GM21367 (cell line): ENCODE data around the gene PTCRA.
A peak's percentile ranks its signal among the peaks of the same experiment; 100 is the strongest.
"Not testable (repeated sequence)": the region's sequence is repeated elsewhere in the genome, so short reads cannot be mapped to it uniquely, and the experiment has no call there.

Source experiments
- ATAC-seq: cut with Tn5 transposase; IDR thresholded peaks from one replicate; pipeline ENCODE4 v1.9.1; 2021; ENCODE audit not compliant: unreplicated experiment

The PTCRA gene

DNA sequence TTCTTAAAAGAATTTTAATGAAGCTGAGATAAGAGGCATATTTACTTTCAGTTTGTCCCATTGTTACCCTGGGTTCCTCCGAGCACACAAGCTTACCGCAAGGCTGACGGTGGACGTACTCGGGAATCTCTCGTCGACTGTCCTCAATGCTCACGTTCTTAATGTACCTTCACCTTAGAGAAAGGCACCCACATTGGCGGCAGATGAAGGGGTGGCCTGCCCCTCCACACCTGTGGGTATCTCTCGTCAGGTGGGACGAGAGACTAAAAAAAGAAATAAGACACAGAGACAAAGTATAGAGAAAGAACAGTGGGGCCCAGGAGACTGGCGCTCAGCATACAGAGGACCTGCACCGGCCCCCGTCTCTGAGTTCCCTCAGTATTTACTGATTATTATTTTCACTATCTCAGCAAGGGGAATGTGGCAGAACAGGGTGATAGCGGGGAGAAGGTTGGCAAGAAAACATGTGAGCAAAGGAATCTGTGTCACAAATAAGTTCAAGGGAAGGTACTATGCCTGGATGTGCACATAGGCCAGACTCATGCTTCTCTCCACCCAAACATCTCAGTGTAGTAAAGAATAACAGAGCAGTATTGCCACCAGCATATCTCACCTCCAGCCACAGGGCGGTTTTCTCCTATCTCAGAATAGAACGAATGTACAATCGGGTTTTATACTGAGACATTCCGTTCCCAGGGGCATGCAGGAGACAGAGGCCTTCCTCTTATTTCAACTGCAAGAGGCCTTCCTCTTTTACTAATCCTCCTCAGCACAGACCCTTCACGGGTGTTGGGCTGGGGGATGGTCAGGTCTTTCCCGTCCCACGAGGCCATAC lies 13.2 kb upstream of the PTCRA start:
- ATAC-seq = not testable (repeated sequence)

GRCh38 chr6:42904467-42904866 lies 11.4 kb upstream of the PTCRA start:
- no peak for ATAC-seq

GRCh38 chr6:42907336-42907735 lies 8.5 kb upstream of the PTCRA start:
- no peak for ATAC-seq

DNA sequence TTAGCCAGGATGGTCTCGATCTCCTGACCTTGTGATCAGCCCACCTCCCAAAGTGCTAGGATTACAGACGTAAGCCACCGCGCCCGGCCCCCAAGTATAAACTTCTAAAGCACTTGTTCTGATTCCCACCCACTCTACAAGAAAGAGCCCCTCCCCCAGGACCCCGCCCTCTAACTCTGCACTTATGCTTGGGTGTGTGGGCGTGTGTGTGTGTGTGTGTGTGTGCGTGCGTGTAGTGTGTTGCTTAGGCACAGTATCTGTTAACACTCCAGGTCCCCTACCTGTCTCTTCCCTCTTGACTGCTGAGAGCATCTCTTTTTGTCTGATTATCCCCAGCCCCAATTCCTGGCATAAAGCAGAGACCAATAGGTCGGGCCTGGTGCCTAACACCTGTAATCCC lies 6.0 kb upstream of the PTCRA start:
- ATAC-seq = no peak

DNA sequence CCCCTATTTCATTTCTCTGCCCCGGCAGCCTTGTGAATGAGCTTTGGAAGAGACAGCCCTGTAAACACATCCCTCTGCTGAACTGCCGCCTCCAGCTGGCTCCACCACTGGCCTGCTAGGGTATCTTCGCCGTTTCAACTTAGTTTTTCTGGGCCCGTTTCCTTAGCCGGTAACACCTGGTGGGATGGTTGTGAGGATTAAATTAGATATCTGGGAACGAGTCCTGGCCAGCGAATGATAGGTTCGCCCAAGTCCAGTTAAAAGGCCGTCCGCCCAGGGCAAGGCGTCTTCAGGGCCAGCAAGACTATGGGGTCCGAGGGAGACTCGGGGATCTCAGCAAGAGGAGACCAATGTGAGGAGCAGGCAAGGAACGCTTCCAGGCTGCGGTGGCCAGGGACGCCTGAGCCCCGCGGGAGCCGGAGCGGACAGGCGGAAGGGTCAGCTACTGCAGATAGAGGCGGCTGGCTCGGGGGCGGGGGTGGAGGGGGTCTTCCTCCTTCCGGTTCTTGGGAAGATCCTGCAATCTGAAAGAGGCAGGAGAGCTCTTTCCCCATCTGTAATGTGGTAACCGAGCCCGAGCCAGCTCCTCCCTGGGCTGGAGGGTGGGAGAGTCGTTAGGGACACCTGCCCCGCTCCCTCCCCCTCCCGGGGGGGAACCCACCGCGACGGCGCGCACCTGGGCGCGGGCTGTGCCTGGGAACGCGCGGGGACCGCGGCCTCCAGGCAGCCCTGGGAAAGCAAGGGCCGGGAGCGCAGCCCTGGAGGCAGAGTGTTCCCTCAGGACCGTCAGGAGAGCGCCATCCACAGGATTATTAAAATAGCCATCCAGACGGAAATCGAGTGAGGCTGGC lies 4.5 kb upstream of the PTCRA start:
- no peak for ATAC-seq

GRCh38 chr6:42914546-42914945 lies 1.3 kb upstream of the PTCRA start:
- ATAC-seq = no peak

DNA sequence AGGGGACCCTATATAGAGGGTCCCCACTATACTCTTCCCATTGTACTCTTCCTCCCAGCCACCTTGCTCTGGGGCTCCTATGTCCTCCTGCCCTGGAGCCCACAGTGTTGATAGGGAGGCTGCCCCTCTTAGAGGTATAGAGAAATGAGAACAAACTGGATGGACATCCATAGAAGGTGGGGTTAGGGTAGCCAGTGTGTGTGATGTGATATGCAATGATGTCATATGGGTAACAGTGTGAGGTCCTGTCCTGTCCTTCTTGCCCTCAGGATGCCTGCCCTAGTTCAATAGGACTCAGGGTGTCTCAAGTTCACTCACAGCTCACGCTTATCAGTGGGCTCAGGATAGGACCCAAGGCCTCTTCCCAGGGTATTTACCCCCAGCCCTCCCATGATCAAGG lies 435 bp downstream of the PTCRA start:
- ATAC-seq = no peak

GRCh38 chr6:42921801-42922200 lies 5.9 kb downstream of the PTCRA start:
- ATAC-seq = no peak

- ATAC-seq = no peak
These were observed 7.8 kb downstream of the PTCRA start for GRCh38 chr6:42923666-42924065.

DNA sequence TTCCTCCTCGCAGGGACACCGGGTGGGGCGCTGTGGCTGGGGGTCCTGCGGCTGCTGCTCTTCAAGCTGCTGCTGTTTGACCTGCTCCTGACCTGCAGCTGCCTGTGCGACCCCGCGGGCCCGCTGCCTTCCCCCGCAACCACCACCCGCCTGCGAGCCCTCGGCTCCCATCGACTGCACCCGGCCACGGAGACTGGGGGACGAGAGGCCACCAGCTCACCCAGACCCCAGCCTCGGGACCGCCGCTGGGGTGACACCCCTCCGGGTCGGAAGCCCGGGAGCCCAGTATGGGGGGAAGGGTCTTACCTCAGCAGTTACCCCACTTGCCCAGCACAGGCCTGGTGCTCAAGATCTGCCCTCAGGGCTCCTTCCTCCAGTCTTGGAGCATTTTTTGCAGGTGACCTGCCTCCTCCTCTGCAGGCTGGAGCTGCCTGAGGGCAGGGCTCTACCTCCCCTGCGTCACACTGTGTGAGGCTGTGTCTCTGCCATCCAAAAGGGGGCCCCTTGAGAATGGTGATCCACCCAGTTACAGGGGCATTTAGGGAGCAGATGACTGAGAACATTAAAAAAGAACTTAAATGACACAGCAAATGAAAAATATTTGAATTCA lies 9.5 kb downstream of the PTCRA start:
- no peak for ATAC-seq

DNA sequence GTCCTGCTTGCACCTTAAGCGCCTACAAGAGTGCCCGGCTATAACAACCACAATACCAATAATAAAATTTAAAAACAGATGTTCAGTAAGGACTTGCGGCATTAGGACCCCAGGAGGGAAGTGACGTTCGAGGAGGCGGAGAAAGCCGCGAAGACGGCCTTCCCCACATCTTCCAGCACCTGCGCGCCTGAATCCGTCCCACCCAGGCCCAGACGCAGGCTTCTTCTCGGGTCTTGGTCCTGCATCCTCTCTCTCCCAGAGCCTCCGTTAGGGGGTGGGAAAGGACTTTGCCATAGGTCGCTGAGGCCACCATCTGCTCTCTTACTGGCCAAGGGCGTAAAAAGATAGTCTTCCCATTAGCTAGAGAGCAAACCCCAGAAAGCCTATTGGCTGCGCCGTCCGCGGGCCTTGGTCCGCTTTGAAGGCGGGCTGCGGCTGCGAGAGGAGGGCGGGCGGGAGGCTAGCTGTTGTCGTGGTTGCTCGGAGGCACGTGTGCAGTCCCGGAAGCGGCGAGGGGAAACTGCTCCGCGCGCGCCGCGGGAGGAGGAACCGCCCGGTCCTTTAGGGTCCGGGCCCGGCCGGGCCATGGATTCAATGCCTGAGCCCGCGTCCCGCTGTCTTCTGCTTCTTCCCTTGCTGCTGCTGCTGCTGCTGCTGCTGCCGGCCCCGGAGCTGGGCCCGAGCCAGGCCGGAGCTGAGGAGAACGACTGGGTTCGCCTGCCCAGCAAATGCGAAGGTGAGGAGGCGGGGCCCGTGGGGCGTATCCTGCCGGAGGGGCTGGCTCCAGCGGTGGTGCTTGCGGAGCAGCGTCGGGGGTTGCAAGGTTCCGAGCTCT lies 13.3 kb downstream of the PTCRA start, which contains the start of gene CNPY3:
CNPY3 (plus strand) TSS at position 495 of the 835 bp plus-strand sequence; CDS start at position 586, 91 bp downstream.
- peak; percentile 66 for ATAC-seq

DNA sequence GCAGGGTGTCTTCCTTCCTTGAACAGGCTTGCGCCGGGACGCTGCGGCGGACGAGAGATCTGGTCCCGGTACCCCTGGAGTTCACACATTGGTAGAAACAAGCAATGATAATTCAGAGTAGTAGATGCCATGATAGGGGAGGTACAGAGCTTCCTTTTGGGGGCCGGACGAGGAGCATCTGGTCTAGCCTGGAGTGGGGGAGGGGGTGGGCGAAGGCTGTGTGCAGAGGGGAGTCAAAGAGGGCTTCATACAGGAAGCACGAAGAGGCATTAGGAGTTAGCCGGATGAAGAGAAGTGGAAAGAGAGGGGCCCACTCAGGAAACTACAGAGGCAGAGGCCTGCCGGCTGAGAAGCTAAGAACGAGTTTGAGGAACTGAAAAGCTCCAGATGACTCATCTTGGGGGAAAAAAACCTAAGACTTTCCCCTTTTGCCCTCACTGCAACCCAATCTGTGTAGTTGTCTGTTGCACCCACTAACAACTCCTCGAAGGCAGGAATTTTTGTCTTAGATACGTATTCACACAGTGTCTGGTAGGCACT lies 14.0 kb downstream of the PTCRA start:
- peak; percentile 46 for ATAC-seq

- ATAC-seq = no peak
These were observed 16.6 kb downstream of the PTCRA start for GRCh38 chr6:42932412-42932811.

DNA sequence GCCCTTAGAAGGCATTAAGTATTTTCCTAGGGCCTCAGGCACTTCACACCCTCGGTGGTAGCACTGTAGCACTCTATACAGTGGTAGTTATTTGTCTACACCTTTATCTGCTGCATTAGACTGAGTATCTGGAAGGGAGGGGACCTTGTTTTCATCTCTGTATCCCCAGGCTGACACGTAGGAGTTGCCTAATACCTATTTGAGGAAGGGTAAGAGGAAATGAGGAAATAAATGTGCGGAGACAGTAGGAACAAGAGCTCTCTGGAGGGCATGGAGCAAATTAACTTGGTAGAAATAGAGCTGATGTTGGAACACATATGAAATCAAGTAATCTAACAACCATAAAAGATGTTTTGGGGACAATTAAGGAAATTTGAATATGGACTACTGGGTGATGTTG lies 17.4 kb downstream of the PTCRA start:
- ATAC-seq = no peak

DNA sequence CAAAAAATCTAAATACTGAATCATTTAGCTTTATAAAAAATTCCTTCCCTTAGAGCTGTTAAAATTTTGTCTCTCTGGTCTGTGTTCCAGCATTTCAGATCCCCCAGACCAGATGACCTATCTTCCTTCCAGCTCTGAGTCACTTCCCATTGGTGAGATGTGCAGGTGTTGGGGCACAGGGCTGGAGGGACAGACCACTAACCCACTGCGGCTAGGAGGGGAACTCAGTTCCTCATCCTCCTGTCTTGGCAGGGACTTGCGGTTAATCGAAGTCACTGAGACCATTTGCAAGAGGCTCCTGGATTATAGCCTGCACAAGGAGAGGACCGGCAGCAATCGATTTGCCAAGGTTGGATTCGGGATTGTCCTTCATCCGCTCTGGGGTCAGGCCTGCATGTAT lies 19.5 kb downstream of the PTCRA start:
- ATAC-seq = no peak

DNA sequence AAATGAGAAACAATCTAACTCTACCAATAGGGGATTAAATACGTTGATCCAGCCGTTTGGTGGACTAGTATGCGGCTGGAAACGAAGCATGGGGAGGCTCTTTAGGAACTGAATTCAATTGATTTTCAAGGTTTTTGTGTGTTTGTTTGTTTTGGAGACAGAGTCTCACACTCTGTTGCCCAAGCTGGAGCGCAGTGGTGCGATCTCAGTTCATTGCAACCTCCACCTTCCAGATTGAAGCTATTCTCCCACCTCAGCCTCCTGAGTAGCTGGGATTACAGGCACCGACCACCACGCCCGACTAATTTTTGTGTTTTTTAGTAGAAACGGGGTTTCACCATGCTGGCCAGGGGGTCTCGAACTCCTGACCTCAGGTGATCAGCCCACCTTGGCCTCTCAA lies 20.5 kb downstream of the PTCRA start:
- no peak for ATAC-seq

DNA sequence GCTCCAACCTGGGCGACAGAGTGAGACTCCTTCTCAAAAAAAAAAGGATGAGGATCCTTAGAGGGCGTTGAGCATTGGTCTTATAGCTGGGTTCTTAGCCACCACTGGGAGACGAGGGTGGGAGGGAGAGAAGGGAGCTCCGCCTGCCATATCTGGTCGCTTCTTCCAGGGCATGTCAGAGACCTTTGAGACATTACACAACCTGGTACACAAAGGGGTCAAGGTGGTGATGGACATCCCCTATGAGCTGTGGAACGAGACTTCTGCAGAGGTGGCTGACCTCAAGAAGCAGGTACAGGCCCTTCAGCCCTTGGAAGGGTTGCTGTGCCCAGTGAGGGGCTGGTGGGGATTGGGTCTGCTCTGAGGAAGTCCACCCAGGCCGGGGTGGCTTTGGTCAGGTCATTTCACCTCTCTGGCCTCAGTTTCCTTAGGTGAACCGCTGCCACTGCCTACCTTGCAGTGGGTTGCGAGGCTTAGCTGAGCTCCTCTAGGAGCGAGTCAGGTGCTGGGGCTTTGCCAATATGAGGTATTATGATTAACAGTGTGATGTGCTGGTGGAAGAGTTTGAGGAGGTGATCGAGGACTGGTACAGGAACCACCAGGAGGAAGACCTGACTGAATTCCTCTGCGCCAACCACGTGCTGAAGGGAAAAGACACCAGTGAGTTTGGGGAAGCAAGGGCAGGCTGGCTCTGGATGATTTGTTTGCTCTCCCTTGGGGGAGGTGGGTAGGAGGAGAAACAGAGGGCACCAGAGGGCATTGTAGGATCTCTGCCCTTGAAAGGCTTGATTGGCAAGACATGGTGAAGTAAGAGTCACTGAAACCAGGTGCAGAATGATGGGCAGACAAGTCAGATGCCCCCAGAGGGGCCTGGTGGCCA lies 21.9 kb downstream of the PTCRA start:
- ATAC-seq = no peak

DNA sequence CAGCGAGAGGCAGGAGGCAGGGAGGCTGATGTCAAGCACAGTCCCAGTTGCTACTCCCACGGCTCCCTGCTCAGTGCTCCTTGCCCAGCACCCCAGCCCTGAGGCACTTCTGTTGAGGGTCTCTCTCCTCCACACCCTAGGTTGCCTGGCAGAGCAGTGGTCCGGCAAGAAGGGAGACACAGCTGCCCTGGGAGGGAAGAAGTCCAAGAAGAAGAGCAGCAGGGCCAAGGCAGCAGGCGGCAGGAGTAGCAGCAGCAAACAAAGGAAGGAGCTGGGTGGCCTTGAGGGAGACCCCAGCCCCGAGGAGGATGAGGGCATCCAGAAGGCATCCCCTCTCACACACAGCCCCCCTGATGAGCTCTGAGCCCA lies 22.6 kb downstream of the PTCRA start:
- ATAC-seq = no peak

GRCh38 chr6:42938987-42939809 lies 23.3 kb downstream of the PTCRA start:
- ATAC-seq = no peak
